Tibial artery (tissue), 4 donors: ENCODE measurements around the gene SLC26A8.

ENCODE experiments used
- DNase-seq, 2 donors: peaks; one replicate each; pipeline ENCODE4 v3.0.0-alpha.2; 2019
- H3K27ac ChIP-seq, 2 donors: fragments of 200-600 bp; sonication (generic) in 1 of 2; 1 replicate in 1 of 2; 2 replicates in 1 of 2; pipeline ENCODE4 v1.5.1; 2018 to 2019; ENCODE audit warnings: mild to moderate bottlenecking in 1 of 2
- H3K27me3 ChIP-seq, 2 donors: fragments of 200-600 bp; sonication (generic) in 1 of 2; one replicate each; pipeline versions ENCODE4 v1.5.1 to v1.6.0; 2016 to 2019
- H3K36me3 ChIP-seq, 3 donors: fragments of 200-600 bp; sonication (generic) in 2 of 3; one replicate each; pipeline ENCODE4 v1.5.1; 2016 to 2019; ENCODE audit warnings: mild to moderate bottlenecking in 2 of 3
- H3K4me1 ChIP-seq, 4 donors: fragments of 200-600 bp; sonication (generic) in 2 of 4; 1 replicate in 3 of 4; 2 replicates in 1 of 4; pipeline ENCODE4 v1.5.1; 2016 to 2019
- H3K4me3 ChIP-seq, 2 donors: fragments of 200-600 bp; sonication (generic) in 1 of 2; 1 replicate in 1 of 2; 2 replicates in 1 of 2; pipeline ENCODE4 v1.5.1; 2018 to 2019; ENCODE audit warnings: mild to moderate bottlenecking in 2 of 2
- H3K9me3 ChIP-seq, 3 donors: fragments of 200-600 bp; sonication (generic) in 1 of 3; one replicate each; pipeline ENCODE4 v1.5.1; 2016 to 2019
- CTCF ChIP-seq, 2 experiments: fragments of 200-600 bp in 1 of 2; fragments of 450-650 bp in 1 of 2; IDR thresholded peaks; one replicate each; pipeline ENCODE4 v1.5.1; 2017 to 2019; ENCODE audit warnings: antibody characterized with exemption in 2 of 2, mild to moderate bottlenecking in 1 of 2, moderate library complexity in 1 of 2
- intact Hi-C: fragments of 100-400 bp; cut with DNase I; formaldehyde crosslinking; loops from one replicate; pipeline ENCODE4 v1.15.0; 2023; ENCODE audit warnings: low total_unique reads

The SLC26A8 gene

GRCh38 chr6:36050947-36051710 lies 26.7 kb upstream of the SLC26A8 start:
- H3K9me3 ChIP-seq, result no peaks in the 10 kb centered on the region
- no peaks in the 10 kb centered on the region for H3K36me3 ChIP-seq
- DNase-seq, result peak in 1 of 2 donors; percentile 49
- intact Hi-C loops, result no loop called here
- no peak overlapping the region for H3K27ac ChIP-seq
- no peak overlapping the region for H3K4me3 ChIP-seq
- no peak for TF ChIP-seq CTCF (IDR thresholded peaks at IDR 0.05)
- H3K4me1 ChIP-seq, result peaks cover 0 to 58% (median 8%) of the 10 kb centered on the region in 4 donors
- no peaks in the 10 kb centered on the region for H3K27me3 ChIP-seq

GRCh38 chr6:36050305-36050704 lies 25.9 kb upstream of the SLC26A8 start:
- TF ChIP-seq CTCF (IDR thresholded peaks at IDR 0.05), result no peak
- Histone ChIP-seq H3K9me3 (no peaks in the 10 kb centered on the region), H3K4me1 (peaks cover 0 to 51% (median 6%) of the 10 kb centered on the region in 4 donors), H3K4me3 (no peak overlapping the region), H3K27me3 (no peaks in the 10 kb centered on the region), H3K36me3 (no peaks in the 10 kb centered on the region), H3K27ac (no peak overlapping the region)
- intact Hi-C loops, result no loop called here
- no peak for DNase-seq

- no peaks in the 10 kb centered on the region for H3K27me3 ChIP-seq
- H3K4me1 ChIP-seq, result peaks cover 0 to 49% (median 3%) of the 10 kb centered on the region in 4 donors
- H3K4me3 ChIP-seq, result no peak overlapping the region
- DNase-seq, result no peak
- no peaks in the 10 kb centered on the region for H3K9me3 ChIP-seq
- H3K27ac ChIP-seq, result no peak overlapping the region
- no peaks in the 10 kb centered on the region for H3K36me3 ChIP-seq
- TF ChIP-seq CTCF (IDR thresholded peaks at IDR 0.05), result no peak
- intact Hi-C loops, result no loop called here
These were observed 25.1 kb upstream of the SLC26A8 start for GRCh38 chr6:36049582-36049981.

- Histone ChIP-seq H3K27ac (no peak overlapping the region), H3K4me3 (no peak overlapping the region), H3K27me3 (no peaks in the 10 kb centered on the region), H3K4me1 (peaks cover 0 to 70% (median 28%) of the 10 kb centered on the region in 4 donors), H3K9me3 (no peaks in the 10 kb centered on the region), H3K36me3 (no peaks in the 10 kb centered on the region)
- intact Hi-C loops, result loop anchor here (5.0 kb wide), 1 partner anchor 315 kb away; no protein-coding TSS in a partner anchor
- DNase-seq, result no peak
- no peak for TF ChIP-seq CTCF (IDR thresholded peaks at IDR 0.05)
These were observed 18.3 kb upstream of the SLC26A8 start for GRCh38 chr6:36042618-36043260.

GRCh38 chr6:36040958-36041357 lies 16.5 kb upstream of the SLC26A8 start:
- peaks cover 0 to 81% (median 36%) of the 10 kb centered on the region in 4 donors for H3K4me1 ChIP-seq
- no peak for DNase-seq
- no peaks in the 10 kb centered on the region for H3K27me3 ChIP-seq
- intact Hi-C loops, result loop anchor here (5.0 kb wide), 1 partner anchor 316 kb away; no protein-coding TSS in a partner anchor
- no peak overlapping the region for H3K27ac ChIP-seq
- H3K9me3 ChIP-seq, result no peaks in the 10 kb centered on the region
- TF ChIP-seq CTCF (IDR thresholded peaks at IDR 0.05), result no peak
- H3K36me3 ChIP-seq, result no peaks in the 10 kb centered on the region
- no peak overlapping the region for H3K4me3 ChIP-seq
